Activated T-cell treated with anti-CD3 and anti-CD28 coated beads, Interleukin-2, amount 50 U/mL, for 48 hours (primary cell): ENCODE results near the gene BACE1.
"Not testable (repeated sequence)": the region's sequence is repeated elsewhere in the genome, so short reads cannot be mapped to it uniquely, and the experiment has no call there.

ENCODE experiments used
- DNase-seq, 2 experiments: peaks; one replicate each; pipeline ENCODE4 v3.0.0-alpha.2; 2020

Gene BACE1

GRCh38 chr11:117272175-117272574, 43.9 kb downstream of the BACE1 start:
- DNase-seq: not testable (repeated sequence)

DNA sequence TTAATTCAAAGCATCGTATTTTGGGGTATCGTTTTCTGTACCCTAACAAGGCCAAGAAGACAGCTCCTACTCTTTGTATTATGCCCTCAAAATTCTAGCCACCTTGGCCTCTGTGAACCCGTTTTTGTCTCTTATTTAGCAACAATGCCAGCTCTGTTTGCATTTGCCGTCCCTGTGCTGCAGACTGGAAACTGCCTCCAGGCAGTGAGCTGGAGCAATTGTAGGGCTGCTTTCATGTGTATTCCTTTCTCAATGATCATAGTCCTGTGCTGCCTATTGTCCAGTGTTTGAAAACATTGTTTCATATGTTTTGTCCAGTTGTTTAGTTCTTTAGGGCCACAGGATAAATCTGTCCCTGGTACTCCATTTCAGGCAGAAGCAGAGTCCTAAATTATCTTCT, 44.8 kb downstream of the BACE1 start:
- no peak for DNase-seq

- DNase-seq: no peak
Observed at GRCh38 chr11:117269856-117270255, 46.2 kb downstream of the BACE1 start.

DNA sequence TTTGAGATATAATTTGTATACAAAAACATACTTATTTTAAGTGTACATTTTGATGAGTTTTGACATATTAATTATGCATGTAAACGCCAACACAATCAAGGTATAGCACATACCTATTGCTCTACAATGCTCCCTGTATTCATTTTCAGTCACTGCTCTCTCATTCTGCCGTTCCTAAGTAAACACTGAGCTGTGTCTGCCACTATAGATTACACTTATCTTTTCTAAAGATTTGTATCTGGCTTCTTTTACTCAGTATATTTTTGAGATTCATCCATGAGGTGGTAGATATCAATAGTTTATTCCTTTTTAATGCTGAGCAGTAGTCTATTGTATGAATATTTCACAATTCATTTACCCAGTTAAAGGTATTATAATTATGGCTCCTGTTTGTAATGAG, 50.3 kb downstream of the BACE1 start:
- DNase-seq: no peak

DNA sequence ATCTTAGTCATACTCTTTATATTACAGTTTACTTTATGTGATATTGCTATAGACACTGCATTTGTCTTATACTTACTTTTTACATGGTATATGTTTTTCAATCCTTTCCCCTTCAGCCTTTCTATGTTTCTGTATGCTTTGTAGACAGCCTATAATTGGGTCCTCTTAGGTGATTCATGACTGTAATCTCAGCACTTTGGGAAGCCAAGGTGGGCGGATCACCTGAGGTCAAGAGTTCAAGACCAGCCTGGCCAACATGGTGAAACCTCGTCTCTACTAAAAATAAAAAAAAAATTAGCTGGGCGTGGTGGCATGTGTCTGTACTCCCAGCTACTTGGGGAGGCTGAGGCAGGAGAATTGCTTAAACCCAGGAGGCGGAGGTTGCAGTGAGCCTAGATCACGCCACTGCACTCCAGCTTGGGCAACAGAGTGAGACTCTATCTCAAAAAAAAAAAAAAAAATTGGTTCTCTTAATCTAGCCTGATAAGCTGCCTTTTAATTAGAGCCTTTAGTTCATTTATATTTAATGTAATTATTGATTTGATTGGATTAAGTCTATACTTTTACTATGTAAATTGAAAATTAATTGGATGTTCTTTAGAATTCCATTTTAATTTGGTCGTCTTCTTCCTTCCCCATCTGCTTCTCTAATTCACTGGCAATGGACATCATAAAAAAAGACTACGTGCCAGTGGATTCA, 51.3 kb downstream of the BACE1 start:
- not testable (repeated sequence) for DNase-seq

DNA sequence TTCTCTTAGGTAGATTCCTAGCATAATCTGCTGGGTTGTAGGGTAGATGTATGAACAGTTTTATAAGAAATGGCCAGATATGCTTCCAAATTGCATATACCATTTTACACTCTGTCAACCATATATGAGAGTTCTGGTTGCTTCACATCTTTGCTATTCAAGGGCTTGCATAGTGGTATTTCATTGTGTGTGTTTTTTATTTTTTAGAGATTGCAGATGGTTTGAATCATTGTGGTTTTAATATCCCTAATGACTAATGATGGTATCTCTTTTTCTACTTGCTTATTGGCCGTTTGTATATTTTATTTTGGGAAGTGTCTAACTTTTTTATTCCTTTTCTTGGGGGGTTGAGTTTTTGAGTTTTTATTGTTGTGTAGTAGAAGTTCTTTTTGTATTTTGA, 56.6 kb downstream of the BACE1 start:
- no peak for DNase-seq

DNA sequence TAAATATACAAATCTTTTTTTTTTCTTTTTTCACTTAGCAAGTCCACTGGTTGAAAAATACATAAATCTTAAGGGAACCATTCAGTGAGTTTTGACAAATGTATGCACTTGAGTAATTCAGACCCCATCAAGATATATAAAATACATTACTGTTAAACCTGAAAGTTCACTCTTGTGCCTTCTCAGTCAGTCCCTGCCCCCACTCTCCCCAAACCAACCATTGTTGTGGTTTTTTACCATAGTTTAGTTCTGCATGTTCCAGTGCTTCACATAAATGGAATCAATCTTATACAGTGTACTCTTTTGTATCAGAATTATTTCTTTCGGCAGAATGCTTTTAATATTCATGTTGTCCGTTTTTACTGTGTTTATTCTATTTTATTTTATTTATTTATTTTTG, 57.5 kb downstream of the BACE1 start:
- DNase-seq: no peak

- no peak for DNase-seq
Observed at GRCh38 chr11:117256573-117256972, 59.5 kb downstream of the BACE1 start.

DNA sequence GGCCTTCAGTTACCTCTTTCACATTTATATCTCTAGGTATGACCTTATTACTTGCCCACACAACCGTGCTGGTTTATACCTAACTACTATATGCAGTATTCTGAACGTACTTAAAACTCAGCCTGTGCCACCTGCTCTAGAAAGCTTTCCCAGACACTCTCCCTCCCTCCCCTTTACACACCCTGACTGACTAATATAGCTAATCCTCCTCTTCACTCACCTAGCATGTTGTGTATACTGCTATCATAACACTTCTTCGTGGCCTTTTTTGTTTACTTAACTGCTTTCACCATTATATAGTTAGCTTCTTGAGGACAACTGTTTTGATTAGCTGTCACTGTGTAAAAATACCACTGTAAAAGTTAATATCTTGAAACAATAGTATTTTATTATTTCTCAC, 60.1 kb downstream of the BACE1 start:
- no peak for DNase-seq

GRCh38 chr11:117251506-117251905, 64.5 kb downstream of the BACE1 start:
- no peak for DNase-seq

GRCh38 chr11:117249571-117249970, 66.5 kb downstream of the BACE1 start:
- DNase-seq: no peak

DNA sequence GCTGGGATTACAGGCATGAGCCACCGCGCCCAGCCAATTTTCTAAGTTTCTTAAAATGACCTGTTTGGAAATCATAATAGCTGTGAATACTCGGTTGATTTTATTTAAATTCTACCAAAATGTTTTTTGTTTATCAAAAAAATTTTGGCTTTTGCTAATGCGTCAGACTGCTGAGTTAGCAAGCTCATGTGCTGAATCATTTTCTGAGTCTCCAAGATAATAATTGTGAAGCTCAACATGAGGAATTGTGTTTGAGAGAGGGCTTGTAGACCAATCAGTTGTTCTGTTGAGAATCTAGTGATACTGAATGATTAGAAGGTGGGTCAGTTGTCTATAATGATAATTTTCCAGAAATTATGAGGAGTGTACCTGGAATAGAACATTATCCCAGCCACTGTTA, 67.7 kb downstream of the BACE1 start:
- no peak for DNase-seq

GRCh38 chr11:117239295-117239694, 76.8 kb downstream of the BACE1 start:
- DNase-seq: no peak

DNA sequence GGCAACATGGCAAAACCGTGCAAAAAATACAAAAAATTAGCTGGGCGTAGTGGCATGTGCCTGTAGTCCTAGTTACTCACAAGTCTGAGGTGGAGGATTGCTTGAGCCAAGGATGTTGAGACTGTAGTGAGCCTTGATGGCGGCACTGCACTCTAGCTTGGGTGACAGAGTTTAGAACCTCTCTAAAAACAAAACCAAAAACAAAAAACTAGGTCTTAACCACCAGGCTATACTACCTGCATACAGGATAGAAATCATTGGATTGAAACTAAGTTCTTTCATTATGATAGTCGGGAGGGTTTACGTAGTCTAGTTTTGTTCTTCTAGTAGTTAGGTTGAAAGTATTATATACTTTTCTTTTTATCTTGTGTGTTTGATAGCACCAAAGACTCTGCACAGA, 77.8 kb downstream of the BACE1 start:
- no peak for DNase-seq
